Measurements from ENCODE around the gene MAST3.
"Not testable (repeated sequence)": the region's sequence is repeated elsewhere in the genome, so short reads cannot be mapped to it uniquely, and the experiment has no call there.

MAST3 gene

GRCh38 chr19:18153556-18154134 is 56.1 kb downstream of the MAST3 start:
- peak overlapping the region; percentile 76 for H3K27ac ChIP-seq (ENCODE audit: low read depth, low read length)

DNA sequence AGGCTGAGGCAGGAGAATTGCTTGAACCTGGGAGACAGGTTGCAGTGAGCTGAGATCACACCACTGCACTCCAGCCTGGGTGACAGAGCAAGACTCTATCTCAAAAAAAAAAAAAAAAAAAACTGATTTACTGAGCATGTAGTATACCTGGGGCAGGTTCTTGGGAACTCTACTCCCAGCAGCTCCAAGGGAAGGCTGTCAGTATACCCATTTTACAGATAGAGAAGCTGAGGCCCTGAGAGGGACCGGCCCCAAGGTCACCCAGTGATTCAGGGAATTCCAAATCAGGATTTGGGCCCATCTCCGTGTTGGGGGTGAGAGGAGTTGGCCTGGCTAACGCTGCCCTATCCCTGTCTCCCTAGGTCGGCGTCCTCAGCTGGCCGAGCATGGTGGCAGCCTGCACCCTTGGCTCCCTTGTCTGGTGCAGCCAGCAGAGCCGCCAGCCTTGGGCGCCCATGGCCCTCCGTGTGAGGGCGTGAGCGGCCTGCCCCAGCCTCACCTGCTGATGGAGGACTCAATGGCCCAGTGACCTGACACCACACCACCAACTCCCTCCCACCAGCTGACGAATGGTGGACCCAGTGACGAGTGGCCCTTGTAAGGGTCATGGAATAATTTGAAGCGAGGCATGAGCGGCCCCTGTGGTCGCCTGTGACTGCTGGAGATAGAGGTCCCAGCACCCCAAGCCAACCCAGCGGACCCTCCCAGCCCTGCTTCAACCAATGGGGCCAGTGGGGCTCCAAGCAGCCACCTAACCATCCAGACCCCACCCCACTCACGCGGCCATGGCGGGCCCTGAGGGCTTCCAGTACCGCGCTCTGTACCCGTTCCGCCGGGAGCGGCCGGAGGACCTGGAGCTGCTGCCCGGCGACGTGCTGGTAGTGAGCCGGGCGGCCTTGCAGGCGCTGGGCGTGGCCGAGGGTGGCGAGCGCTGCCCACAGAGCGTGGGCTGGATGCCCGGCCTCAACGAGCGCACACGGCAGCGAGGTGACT is 57.8 kb downstream of the MAST3 start:
- Histone ChIP-seq H3K27me3 (ENCODE audit: control insufficient read depth, insufficient read depth, low read length) (no peaks in the 10 kb centered on the region), H3K9ac (ENCODE audit: low read length) (no peak overlapping the region), H3K4me3 (ENCODE audit: low read depth, low read length) (no peak overlapping the region), H3K9me3 (ENCODE audit: control insufficient read depth, insufficient read depth, low read depth, low read length) (no peaks in the 10 kb centered on the region), H3K36me3 (ENCODE audit: control insufficient read depth, insufficient read depth, low read length) (peaks cover 12% of the 10 kb centered on the region), H3K4me1 (ENCODE audit: control insufficient read depth, insufficient read depth, low read length) (peaks cover 19% of the 10 kb centered on the region), H3K27ac (ENCODE audit: low read depth, low read length) (no peak overlapping the region)

More at GRCh38 chr19:18153556-18154134, 56.1 kb downstream of the MAST3 start:
- Histone ChIP-seq H3K9ac (ENCODE audit: low read length) (peak overlapping the region; percentile 88), H3K4me1 (ENCODE audit: control insufficient read depth, insufficient read depth, low read length) (peaks cover 19% of the 10 kb centered on the region), H3K9me3 (ENCODE audit: control insufficient read depth, insufficient read depth, low read depth, low read length) (no peaks in the 10 kb centered on the region), H3K36me3 (ENCODE audit: control insufficient read depth, insufficient read depth, low read length) (peaks cover 12% of the 10 kb centered on the region), H3K4me3 (ENCODE audit: low read depth, low read length) (peak overlapping the region; percentile 86), H3K27me3 (ENCODE audit: control insufficient read depth, insufficient read depth, low read length) (no peaks in the 10 kb centered on the region)

DNA sequence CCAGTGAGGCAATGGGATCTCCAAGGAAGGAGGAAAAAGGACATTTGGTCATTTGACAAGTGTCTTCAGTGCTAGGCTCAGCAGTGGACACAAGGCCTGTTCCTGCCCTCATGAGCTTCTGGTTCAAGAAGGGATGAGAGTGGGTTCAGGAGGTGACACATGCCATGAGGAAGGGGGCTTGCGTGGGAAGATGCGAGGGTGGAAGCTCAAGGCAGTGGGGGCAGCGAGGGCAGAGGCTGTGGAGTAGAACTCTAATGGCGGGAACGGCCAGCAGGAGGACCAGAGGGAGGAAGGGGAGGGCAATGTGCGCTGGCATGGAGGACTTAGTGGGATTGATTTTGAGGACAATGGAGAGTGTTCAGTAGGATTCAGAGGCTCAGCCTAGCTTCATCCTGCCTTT is 58.7 kb downstream of the MAST3 start:
- Histone ChIP-seq H3K9ac (ENCODE audit: low read length) (no peak overlapping the region), H3K4me1 (ENCODE audit: control insufficient read depth, insufficient read depth, low read length) (peaks cover 22% of the 10 kb centered on the region), H3K9me3 (ENCODE audit: control insufficient read depth, insufficient read depth, low read depth, low read length) (no peaks in the 10 kb centered on the region), H3K27ac (ENCODE audit: low read depth, low read length) (no peak overlapping the region), H3K27me3 (ENCODE audit: control insufficient read depth, insufficient read depth, low read length) (no peaks in the 10 kb centered on the region), H3K4me3 (ENCODE audit: low read depth, low read length) (no peak overlapping the region), H3K36me3 (ENCODE audit: control insufficient read depth, insufficient read depth, low read length) (peaks cover 12% of the 10 kb centered on the region)

- Histone ChIP-seq H3K36me3 (ENCODE audit: control insufficient read depth, insufficient read depth, low read length) (peaks cover 15% of the 10 kb centered on the region), H3K9me3 (ENCODE audit: control insufficient read depth, insufficient read depth, low read depth, low read length) (no peaks in the 10 kb centered on the region), H3K27ac (ENCODE audit: low read depth, low read length) (no peak overlapping the region), H3K9ac (ENCODE audit: low read length) (no peak overlapping the region), H3K4me1 (ENCODE audit: control insufficient read depth, insufficient read depth, low read length) (peaks cover 20% of the 10 kb centered on the region), H3K4me3 (ENCODE audit: low read depth, low read length) (no peak overlapping the region), H3K27me3 (ENCODE audit: control insufficient read depth, insufficient read depth, low read length) (no peaks in the 10 kb centered on the region)
Measured at GRCh38 chr19:18156841-18157464, 59.4 kb downstream of the MAST3 start.

- Histone ChIP-seq H3K4me3 (ENCODE audit: low read depth, low read length) (no peak overlapping the region), H3K9me3 (ENCODE audit: control insufficient read depth, insufficient read depth, low read depth, low read length) (no peaks in the 10 kb centered on the region), H3K27ac (ENCODE audit: low read depth, low read length) (no peak overlapping the region), H3K27me3 (ENCODE audit: control insufficient read depth, insufficient read depth, low read length) (no peaks in the 10 kb centered on the region), H3K36me3 (ENCODE audit: control insufficient read depth, insufficient read depth, low read length) (peaks cover 20% of the 10 kb centered on the region), H3K4me1 (ENCODE audit: control insufficient read depth, insufficient read depth, low read length) (peaks cover 20% of the 10 kb centered on the region), H3K9ac (ENCODE audit: low read length) (no peak overlapping the region)
Measured at GRCh38 chr19:18157465-18158063, 60.0 kb downstream of the MAST3 start.

DNA sequence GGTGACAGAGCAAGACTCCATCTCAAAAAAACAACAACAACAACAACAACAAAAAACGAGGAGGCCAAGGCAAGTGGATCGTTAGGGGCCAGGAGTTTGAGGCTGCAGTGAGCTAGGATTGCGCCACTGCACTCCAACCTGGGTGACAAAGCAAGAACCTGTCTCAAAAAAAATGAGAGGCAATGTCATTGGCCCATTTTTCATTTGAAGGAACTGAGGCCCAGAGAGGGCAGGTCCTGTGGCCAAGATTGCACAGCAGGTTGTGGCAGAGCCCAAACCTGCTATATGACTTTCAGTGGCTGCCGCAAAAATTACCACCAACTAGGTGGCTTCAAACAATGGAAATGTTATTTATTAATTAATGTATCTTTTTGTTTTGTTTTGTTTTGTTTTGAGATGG is 60.9 kb downstream of the MAST3 start:
- no peaks in the 10 kb centered on the region for H3K9me3 ChIP-seq (ENCODE audit: control insufficient read depth, insufficient read depth, low read depth, low read length)
- no peak overlapping the region for H3K27ac ChIP-seq (ENCODE audit: low read depth, low read length)
- H3K27me3 ChIP-seq (ENCODE audit: control insufficient read depth, insufficient read depth, low read length) = no peaks in the 10 kb centered on the region
- no peak overlapping the region for H3K4me3 ChIP-seq (ENCODE audit: low read depth, low read length)
- peaks cover 29% of the 10 kb centered on the region for H3K36me3 ChIP-seq (ENCODE audit: control insufficient read depth, insufficient read depth, low read length)
- peaks cover 20% of the 10 kb centered on the region for H3K4me1 ChIP-seq (ENCODE audit: control insufficient read depth, insufficient read depth, low read length)
- H3K9ac ChIP-seq (ENCODE audit: low read length) = no peak overlapping the region

GRCh38 chr19:18159059-18159616 is 61.6 kb downstream of the MAST3 start:
- not testable (repeated sequence) for H3K4me3 ChIP-seq (ENCODE audit: low read depth, low read length); H3K9me3 ChIP-seq (ENCODE audit: control insufficient read depth, insufficient read depth, low read depth, low read length); H3K9ac ChIP-seq (ENCODE audit: low read length); H3K27ac ChIP-seq (ENCODE audit: low read depth, low read length); H3K27me3 ChIP-seq (ENCODE audit: control insufficient read depth, insufficient read depth, low read length)
- peaks cover 19% of the 10 kb centered on the region for H3K4me1 ChIP-seq (ENCODE audit: control insufficient read depth, insufficient read depth, low read length)
- peaks cover 32% of the 10 kb centered on the region for H3K36me3 ChIP-seq (ENCODE audit: control insufficient read depth, insufficient read depth, low read length)

DNA sequence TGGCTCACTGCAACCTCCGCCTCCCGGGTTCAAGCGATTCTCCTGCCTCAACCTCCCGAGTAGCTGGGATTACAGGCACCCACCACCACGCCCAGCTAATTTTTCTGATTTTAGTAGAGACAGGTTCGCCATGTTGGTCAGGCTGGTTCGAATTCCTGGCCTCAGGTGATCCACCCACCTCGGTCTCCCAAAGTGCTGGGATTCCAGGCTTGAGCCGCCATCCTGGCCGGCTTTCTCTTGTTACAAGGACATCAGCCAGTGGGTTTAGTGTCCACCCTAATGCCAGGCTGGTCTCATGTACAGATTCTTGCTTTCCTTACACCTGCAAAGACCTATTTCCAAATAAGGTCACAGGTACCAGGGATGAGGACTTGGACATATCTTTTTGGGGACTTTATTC is 62.2 kb downstream of the MAST3 start:
- Histone ChIP-seq H3K36me3 (ENCODE audit: control insufficient read depth, insufficient read depth, low read length) (peaks cover 35% of the 10 kb centered on the region), H3K9ac (ENCODE audit: low read length) (no peak overlapping the region), H3K9me3 (ENCODE audit: control insufficient read depth, insufficient read depth, low read depth, low read length) (no peaks in the 10 kb centered on the region), H3K4me1 (ENCODE audit: control insufficient read depth, insufficient read depth, low read length) (peaks cover 15% of the 10 kb centered on the region), H3K27ac (ENCODE audit: low read depth, low read length) (no peak overlapping the region), H3K4me3 (ENCODE audit: low read depth, low read length) (no peak overlapping the region), H3K27me3 (ENCODE audit: control insufficient read depth, insufficient read depth, low read length) (no peaks in the 10 kb centered on the region)

GRCh38 chr19:18160493-18160970 is 63.0 kb downstream of the MAST3 start:
- H3K4me3 ChIP-seq (ENCODE audit: low read depth, low read length) = 0 out of 2 replicates have a peak overlapping the region, but pooled peaks have one; percentile 15
- no peak overlapping the region for H3K9ac ChIP-seq (ENCODE audit: low read length)
- no peaks in the 10 kb centered on the region for H3K9me3 ChIP-seq (ENCODE audit: control insufficient read depth, insufficient read depth, low read depth, low read length)
- H3K36me3 ChIP-seq (ENCODE audit: control insufficient read depth, insufficient read depth, low read length) = peaks cover 34% of the 10 kb centered on the region
- H3K27ac ChIP-seq (ENCODE audit: low read depth, low read length) = no peak overlapping the region
- no peaks in the 10 kb centered on the region for H3K27me3 ChIP-seq (ENCODE audit: control insufficient read depth, insufficient read depth, low read length)
- H3K4me1 ChIP-seq (ENCODE audit: control insufficient read depth, insufficient read depth, low read length) = peaks cover 15% of the 10 kb centered on the region

DNA sequence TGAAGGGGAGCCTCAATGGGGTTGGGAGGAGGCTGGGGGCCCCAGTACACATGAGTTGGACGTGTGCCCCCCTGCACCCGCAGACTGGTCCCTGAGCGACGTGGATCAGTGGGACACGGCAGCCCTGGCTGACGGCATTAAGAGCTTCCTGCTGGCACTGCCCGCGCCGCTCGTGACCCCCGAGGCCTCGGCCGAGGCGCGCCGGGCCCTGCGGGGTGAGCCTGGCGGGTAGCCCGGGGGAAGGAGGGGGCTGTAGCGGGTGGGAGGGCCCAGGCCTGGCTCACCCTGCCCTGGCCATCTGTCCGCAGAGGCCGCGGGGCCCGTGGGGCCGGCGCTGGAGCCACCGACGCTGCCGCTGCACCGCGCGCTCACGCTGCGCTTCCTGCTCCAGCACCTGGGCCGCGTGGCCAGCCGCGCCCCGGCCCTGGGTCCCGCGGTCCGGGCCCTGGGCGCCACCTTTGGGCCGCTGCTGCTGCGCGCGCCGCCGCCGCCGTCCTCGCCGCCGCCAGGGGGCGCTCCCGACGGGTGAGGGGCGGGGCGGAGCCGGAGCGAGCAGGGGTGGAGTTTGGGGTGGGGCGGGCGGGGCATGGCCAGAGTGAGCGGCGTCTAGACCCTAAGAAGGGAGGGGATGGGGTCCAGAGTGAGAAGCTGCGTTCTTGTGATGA is 63.5 kb downstream of the MAST3 start:
- Histone ChIP-seq H3K27ac (ENCODE audit: low read depth, low read length) (no peak overlapping the region), H3K9ac (ENCODE audit: low read length) (no peak overlapping the region)

More for the DNA sequence above, 63.5 kb downstream of the MAST3 start:
- Histone ChIP-seq H3K4me3 (ENCODE audit: low read depth, low read length) (peak overlapping the region; percentile 23), H3K9me3 (ENCODE audit: control insufficient read depth, insufficient read depth, low read depth, low read length) (no peaks in the 10 kb centered on the region), H3K36me3 (ENCODE audit: control insufficient read depth, insufficient read depth, low read length) (peaks cover 36% of the 10 kb centered on the region), H3K4me1 (ENCODE audit: control insufficient read depth, insufficient read depth, low read length) (peaks cover 15% of the 10 kb centered on the region), H3K27me3 (ENCODE audit: control insufficient read depth, insufficient read depth, low read length) (no peaks in the 10 kb centered on the region)

Data from HUES6 (cell line).